ENCODE results near the gene BRD9. TPM values are rescaled to one million over a fixed set of nuclear protein-coding genes. Genes with fewer than 3 reads are reported as not detected.

Gene BRD9
- total RNA-seq, 4 donors from 2014 or later: 29.6 to 91.3 (median 37.9) TPM

DNA sequence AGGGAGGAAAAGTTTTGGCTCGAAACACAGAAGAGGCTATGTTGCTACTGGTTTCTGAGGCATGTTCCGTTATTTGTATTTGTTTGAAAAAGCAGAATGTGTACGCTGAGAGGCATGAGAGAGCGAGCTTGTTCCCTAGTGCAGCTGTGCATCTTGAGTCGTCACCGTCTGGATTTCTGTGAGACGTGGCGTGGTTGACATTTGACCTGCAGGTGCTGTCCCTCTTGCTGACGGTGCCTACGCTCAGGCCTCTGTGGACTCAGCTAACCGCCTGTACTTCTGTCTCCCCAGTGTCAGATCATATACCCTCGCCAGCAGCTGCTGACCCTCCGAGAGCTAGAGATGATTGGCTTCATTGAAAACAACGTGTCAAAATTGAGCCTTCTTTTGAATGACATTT lies 21.6 kb upstream of the BRD9 start:
- Histone ChIP-seq H3K27me3 (no peaks in the 10 kb centered on the region), H3K4me3 (no peak overlapping the region), H3K36me3 (no peaks in the 10 kb centered on the region), H3K9me3 (no peaks in the 10 kb centered on the region), H3K27ac (no peak overlapping the region), H3K4me1 (no peaks in the 10 kb centered on the region)
- DNase-seq: no peak
- in situ Hi-C loops (cut with MboI; ENCODE audit: low pct_ligation_motif_present in 1 of 4, low pct_unique_long_range_greater_than_20kb in 1 of 4, low sequenced_read_pairs in 3 of 4) (loop anchor here in 1 of 4 donors (25.0 kb wide), 1 partner anchor 252 kb away; no protein-coding TSS in a partner anchor), intact Hi-C loops (cut with DNase I; ENCODE audit: low total_unique reads) (no loop called here)
- TF ChIP-seq, protein P1, sequence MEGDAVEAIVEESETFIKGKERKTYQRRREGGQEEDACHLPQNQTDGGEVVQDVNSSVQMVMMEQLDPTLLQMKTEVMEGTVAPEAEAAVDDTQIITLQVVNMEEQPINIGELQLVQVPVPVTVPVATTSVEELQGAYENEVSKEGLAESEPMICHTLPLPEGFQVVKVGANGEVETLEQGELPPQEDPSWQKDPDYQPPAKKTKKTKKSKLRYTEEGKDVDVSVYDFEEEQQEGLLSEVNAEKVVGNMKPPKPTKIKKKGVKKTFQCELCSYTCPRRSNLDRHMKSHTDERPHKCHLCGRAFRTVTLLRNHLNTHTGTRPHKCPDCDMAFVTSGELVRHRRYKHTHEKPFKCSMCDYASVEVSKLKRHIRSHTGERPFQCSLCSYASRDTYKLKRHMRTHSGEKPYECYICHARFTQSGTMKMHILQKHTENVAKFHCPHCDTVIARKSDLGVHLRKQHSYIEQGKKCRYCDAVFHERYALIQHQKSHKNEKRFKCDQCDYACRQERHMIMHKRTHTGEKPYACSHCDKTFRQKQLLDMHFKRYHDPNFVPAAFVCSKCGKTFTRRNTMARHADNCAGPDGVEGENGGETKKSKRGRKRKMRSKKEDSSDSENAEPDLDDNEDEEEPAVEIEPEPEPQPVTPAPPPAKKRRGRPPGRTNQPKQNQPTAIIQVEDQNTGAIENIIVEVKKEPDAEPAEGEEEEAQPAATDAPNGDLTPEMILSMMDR (IDR thresholded peaks at IDR 0.05): no peak
- no peak for TF ChIP-seq POLR2AphosphoS5 (IDR thresholded peaks at IDR 0.05)
- TF ChIP-seq EP300 (IDR thresholded peaks at IDR 0.05; ENCODE audit: low read depth): no peak
- WGBS, 2 donors (ENCODE audit: low coverage in 1 of 2): 89 to 100% methylated on average over 1 to 14 of the region's 14 CpGs

DNA sequence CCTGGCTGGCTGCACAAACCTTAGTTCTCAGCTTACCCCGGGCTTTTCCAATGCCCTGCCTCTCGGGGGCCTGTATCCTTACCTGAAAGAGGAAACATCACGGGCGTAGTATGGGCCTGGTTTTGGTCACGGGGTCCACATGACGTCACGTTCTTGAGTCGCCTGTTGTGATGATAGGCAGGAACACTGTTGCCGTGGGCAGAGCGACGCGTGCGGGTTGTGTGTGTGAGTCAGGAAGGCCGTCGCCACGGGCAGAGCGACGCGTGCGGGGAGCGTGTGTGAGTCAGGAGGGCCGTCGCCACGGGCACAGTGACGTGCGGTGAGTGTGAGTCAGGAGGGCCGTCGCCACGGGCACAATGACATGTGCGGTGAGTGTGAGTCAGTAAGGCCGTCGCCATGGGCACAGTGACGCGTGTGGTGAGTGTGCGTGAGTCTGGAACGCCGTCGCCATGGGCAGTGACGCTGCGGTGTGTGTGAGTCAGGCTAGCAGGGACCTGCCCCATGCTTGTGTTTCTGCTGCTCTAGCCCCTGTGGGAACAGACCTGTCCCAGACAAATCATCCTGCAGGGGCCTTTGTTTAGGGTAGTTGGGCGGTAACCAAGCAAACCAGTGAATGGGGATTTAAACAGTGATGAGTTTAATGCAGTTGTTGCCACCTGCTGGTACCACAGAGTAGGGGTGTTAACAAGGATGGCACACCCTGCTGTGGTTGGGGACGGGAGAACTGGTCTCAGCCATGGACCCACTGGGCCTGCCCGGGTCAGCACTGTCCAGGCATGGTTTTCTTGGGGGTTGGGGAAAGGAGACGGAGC lies 19.9 kb upstream of the BRD9 start:
- intact Hi-C loops (cut with DNase I; ENCODE audit: low total_unique reads): no loop called here
- Histone ChIP-seq H3K36me3 (no peaks in the 10 kb centered on the region), H3K4me3 (no peak overlapping the region), H3K27me3 (no peaks in the 10 kb centered on the region), H3K9me3 (no peaks in the 10 kb centered on the region), H3K4me1 (no peaks in the 10 kb centered on the region), H3K27ac (no peak overlapping the region)
- in situ Hi-C loops (cut with MboI; ENCODE audit: low pct_ligation_motif_present in 1 of 4, low pct_unique_long_range_greater_than_20kb in 1 of 4, low sequenced_read_pairs in 3 of 4): loop anchor here in 1 of 4 donors (25.0 kb wide), 1 partner anchor 250 kb away; no protein-coding TSS in a partner anchor
- DNase-seq: no peak
- TF ChIP-seq, protein P1 (IDR thresholded peaks at IDR 0.05): no peak
- no peak for TF ChIP-seq EP300 (IDR thresholded peaks at IDR 0.05; ENCODE audit: low read depth)
- TF ChIP-seq POLR2AphosphoS5 (IDR thresholded peaks at IDR 0.05): no peak
- TF ChIP-seq POLR2A (IDR thresholded peaks at IDR 0.05): no peak
- 90 to 95% methylated on average over 21 to 44 of the region's 44 CpGs for WGBS, 2 donors (ENCODE audit: low coverage in 1 of 2)

DNA sequence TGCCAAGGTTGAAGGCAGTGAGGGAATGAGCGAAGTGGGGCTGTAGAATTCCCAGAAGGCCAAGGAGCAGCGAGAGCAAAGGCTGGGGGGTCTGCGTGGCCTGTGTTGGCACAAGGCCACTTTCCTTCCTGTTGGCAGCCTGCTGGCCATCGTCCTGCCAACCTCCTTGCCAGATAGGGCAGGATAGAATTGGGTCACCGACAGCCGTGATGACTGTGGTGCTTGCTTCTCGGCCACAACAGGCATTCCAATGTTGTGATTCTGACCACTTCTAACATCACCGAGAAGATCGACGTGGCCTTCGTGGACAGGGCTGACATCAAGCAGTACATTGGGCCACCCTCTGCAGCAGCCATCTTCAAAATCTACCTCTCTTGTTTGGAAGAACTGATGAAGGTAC lies 19.0 kb upstream of the BRD9 start:
- no peaks in the 10 kb centered on the region for H3K36me3 ChIP-seq
- no peak for TF ChIP-seq POLR2A (IDR thresholded peaks at IDR 0.05)
- no peaks in the 10 kb centered on the region for H3K9me3 ChIP-seq
- H3K4me1 ChIP-seq: no peaks in the 10 kb centered on the region
- DNase-seq: no peak
- intact Hi-C loops (cut with DNase I; ENCODE audit: low total_unique reads) (no loop called here), in situ Hi-C loops (cut with MboI; ENCODE audit: low pct_ligation_motif_present in 1 of 4, low pct_unique_long_range_greater_than_20kb in 1 of 4, low sequenced_read_pairs in 3 of 4) (loop anchor here in 1 of 4 donors (25.0 kb wide), 1 partner anchor 249 kb away; no protein-coding TSS in a partner anchor)
- H3K27ac ChIP-seq: no peak overlapping the region
- H3K27me3 ChIP-seq: no peaks in the 10 kb centered on the region
- no peak overlapping the region for H3K4me3 ChIP-seq
- WGBS, 2 donors (ENCODE audit: low coverage in 1 of 2): 88 to 89% methylated on average over 7 to 11 of the region's 11 CpGs

DNA sequence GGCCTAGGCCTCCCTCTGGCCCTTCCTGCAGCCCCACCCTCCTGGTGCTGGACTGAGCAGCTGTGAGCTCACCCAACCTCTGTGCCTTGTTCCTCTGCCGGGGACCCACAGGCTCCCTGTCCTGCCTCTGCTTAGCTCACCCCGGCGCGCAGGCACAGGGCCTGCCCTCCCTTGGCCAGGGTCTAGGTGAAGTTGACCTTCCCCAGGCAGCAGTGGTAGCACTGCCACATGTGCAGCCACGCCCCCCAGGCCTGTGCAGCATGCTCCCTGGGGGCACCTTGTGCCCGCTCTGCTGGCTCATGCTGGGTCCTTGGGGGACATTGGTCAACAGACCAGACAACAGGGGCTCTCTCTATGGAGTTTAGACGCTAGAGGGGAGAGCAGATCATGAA lies 18.2 kb upstream of the BRD9 start:
- no peaks in the 10 kb centered on the region for H3K27me3 ChIP-seq
- intact Hi-C loops (cut with DNase I; ENCODE audit: low total_unique reads): no loop called here
- no peak overlapping the region for H3K27ac ChIP-seq
- H3K4me1 ChIP-seq: no peaks in the 10 kb centered on the region
- H3K9me3 ChIP-seq: no peaks in the 10 kb centered on the region
- WGBS, 2 donors (ENCODE audit: low coverage in 1 of 2): 94% methylated on average over 7 of the region's 7 CpGs; no CpG with 5 or more reads in 1 of the 2 donors
- no peak overlapping the region for H3K4me3 ChIP-seq
- H3K36me3 ChIP-seq: no peaks in the 10 kb centered on the region
- TF ChIP-seq POLR2AphosphoS5 (IDR thresholded peaks at IDR 0.05) (no peak), EP300 (IDR thresholded peaks at IDR 0.05; ENCODE audit: low read depth) (no peak), POLR2A (IDR thresholded peaks at IDR 0.05) (no peak)
- TF ChIP-seq, protein P1 (IDR thresholded peaks at IDR 0.05): no peak
- DNase-seq: no peak
- in situ Hi-C loops (cut with MboI; ENCODE audit: low pct_ligation_motif_present in 1 of 4, low pct_unique_long_range_greater_than_20kb in 1 of 4, low sequenced_read_pairs in 3 of 4): loop anchor here in 1 of 4 donors (25.0 kb wide), 1 partner anchor 248 kb away; no protein-coding TSS in a partner anchor

All from transverse colon (tissue), 4 donors.